ENCODE data around the gene PPP2R1A. TPM values are rescaled to one million over a fixed set of nuclear protein-coding genes. Genes with fewer than 3 reads are reported as not detected.

Gene PPP2R1A
- total RNA-seq, 1 donor from 2014 or later, result 332 TPM

DNA sequence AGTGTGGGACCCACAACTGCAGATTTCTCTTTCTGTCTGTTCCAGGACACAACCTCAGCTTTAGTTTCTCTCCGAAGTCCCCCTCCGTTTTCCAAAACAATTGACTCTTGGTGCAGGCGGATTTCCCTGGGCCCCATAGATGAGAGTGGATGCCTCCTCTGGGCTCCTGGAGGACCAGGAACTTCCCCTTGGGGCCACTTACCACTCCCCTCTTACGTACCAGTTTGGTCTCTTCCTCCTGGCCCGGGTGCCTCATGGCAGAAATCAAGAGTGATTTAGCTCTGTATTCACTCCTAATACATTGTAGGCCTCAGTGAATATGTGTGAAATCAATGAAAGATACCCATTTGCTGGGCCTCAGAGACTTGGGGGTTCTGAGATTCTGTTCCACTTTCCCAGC lies 34.4 kb downstream of the PPP2R1A start:
- peaks cover 63% of the 10 kb centered on the region for H3K36me3 Mint-ChIP-seq (ENCODE audit: low read depth, unreplicated experiment)
- no peaks in the 10 kb centered on the region for H3K4me1 Mint-ChIP-seq (ENCODE audit: low read depth, unreplicated experiment)
- Histone ChIP-seq H3K4me1 (ENCODE audit: insufficient read depth, low read length) (no peaks in the 10 kb centered on the region), H2AFZ (ENCODE audit: low read depth, low read length) (no peak overlapping the region), H4K20me1 (ENCODE audit: insufficient read depth, low read length) (peaks cover 26% of the 10 kb centered on the region), H3K79me2 (ENCODE audit: insufficient read depth, low read length) (peaks cover 3% of the 10 kb centered on the region), H3K4me3 (ENCODE audit: insufficient read depth, low read depth, low read length) (no peak overlapping the region), H3K27ac (ENCODE audit: low read depth, low read length) (no peak overlapping the region), H3K4me2 (ENCODE audit: low read length) (no peak overlapping the region), H3K9ac (ENCODE audit: low read length) (no peak overlapping the region), H3K36me3 (ENCODE audit: insufficient read depth, low read length) (peaks cover 84% of the 10 kb centered on the region), H3K27me3 (ENCODE audit: insufficient read depth, low read length) (no peaks in the 10 kb centered on the region), H3K9me3 (ENCODE audit: insufficient read depth, low read depth, low read length) (no peaks in the 10 kb centered on the region)
- DNase-seq (ENCODE audit: low read depth), result no peak
- no peak overlapping the region for H3K27ac Mint-ChIP-seq (ENCODE audit: unreplicated experiment)
- H3K27me3 Mint-ChIP-seq (ENCODE audit: low read depth, unreplicated experiment), result no peaks in the 10 kb centered on the region
- no peaks in the 10 kb centered on the region for H3K9me3 Mint-ChIP-seq (ENCODE audit: unreplicated experiment)
- FAIRE-seq, result no peak
- TF ChIP-seq, protein P1, sequence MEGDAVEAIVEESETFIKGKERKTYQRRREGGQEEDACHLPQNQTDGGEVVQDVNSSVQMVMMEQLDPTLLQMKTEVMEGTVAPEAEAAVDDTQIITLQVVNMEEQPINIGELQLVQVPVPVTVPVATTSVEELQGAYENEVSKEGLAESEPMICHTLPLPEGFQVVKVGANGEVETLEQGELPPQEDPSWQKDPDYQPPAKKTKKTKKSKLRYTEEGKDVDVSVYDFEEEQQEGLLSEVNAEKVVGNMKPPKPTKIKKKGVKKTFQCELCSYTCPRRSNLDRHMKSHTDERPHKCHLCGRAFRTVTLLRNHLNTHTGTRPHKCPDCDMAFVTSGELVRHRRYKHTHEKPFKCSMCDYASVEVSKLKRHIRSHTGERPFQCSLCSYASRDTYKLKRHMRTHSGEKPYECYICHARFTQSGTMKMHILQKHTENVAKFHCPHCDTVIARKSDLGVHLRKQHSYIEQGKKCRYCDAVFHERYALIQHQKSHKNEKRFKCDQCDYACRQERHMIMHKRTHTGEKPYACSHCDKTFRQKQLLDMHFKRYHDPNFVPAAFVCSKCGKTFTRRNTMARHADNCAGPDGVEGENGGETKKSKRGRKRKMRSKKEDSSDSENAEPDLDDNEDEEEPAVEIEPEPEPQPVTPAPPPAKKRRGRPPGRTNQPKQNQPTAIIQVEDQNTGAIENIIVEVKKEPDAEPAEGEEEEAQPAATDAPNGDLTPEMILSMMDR (IDR thresholded peaks at IDR 0.05; ENCODE audit: insufficient read depth, low read depth, low read length), result no peak
- H3K4me3 Mint-ChIP-seq (ENCODE audit: unreplicated experiment), result no peak overlapping the region

DNA sequence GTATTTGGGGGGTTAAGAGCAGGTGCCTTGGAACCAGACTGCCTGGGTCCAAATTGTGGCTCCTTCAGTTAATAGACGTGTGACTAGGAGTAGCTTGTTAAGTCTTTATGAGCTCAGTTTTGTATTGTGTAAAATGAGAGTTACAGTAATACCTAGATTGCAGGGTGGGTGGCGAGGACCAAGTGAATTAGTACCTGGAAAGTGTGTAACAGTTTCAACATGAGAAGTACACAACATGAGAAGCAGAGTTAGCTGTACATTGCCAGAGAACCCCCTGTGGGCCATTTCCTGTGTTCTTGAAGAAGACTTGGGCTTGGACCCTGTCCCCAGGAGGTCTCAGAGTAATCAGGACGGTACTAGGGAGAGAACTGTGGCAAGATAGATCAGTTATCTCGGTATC lies 36.8 kb downstream of the PPP2R1A start:
- Histone ChIP-seq H3K9ac (ENCODE audit: low read length) (no peak overlapping the region), H2AFZ (ENCODE audit: low read depth, low read length) (no peak overlapping the region), H3K9me3 (ENCODE audit: insufficient read depth, low read depth, low read length) (no peaks in the 10 kb centered on the region), H3K4me1 (ENCODE audit: insufficient read depth, low read length) (peaks cover 7% of the 10 kb centered on the region), H3K4me2 (ENCODE audit: low read length) (no peak overlapping the region), H3K36me3 (ENCODE audit: insufficient read depth, low read length) (peaks cover 60% of the 10 kb centered on the region), H4K20me1 (ENCODE audit: insufficient read depth, low read length) (peaks cover 14% of the 10 kb centered on the region), H3K27ac (ENCODE audit: low read depth, low read length) (no peak overlapping the region), H3K4me3 (ENCODE audit: insufficient read depth, low read depth, low read length) (no peak overlapping the region), H3K27me3 (ENCODE audit: insufficient read depth, low read length) (no peaks in the 10 kb centered on the region), H3K79me2 (ENCODE audit: insufficient read depth, low read length) (no peaks in the 10 kb centered on the region)
- TF ChIP-seq, protein P1 (IDR thresholded peaks at IDR 0.05; ENCODE audit: insufficient read depth, low read depth, low read length), result no peak
- TF ChIP-seq EZH2 (IDR thresholded peaks at IDR 0.05; ENCODE audit: insufficient read depth, low read length), result no peak
- peaks cover 10% of the 10 kb centered on the region for H3K4me1 Mint-ChIP-seq (ENCODE audit: low read depth, unreplicated experiment)
- H3K4me3 Mint-ChIP-seq (ENCODE audit: unreplicated experiment), result no peak overlapping the region
- DNase-seq (ENCODE audit: low read depth) (no peak), FAIRE-seq (no peak)
- H3K27me3 Mint-ChIP-seq (ENCODE audit: low read depth, unreplicated experiment), result no peaks in the 10 kb centered on the region
- no peak overlapping the region for H3K27ac Mint-ChIP-seq (ENCODE audit: unreplicated experiment)
- H3K36me3 Mint-ChIP-seq (ENCODE audit: low read depth, unreplicated experiment), result peaks cover 54% of the 10 kb centered on the region
- H3K9me3 Mint-ChIP-seq (ENCODE audit: unreplicated experiment), result no peaks in the 10 kb centered on the region

DNA sequence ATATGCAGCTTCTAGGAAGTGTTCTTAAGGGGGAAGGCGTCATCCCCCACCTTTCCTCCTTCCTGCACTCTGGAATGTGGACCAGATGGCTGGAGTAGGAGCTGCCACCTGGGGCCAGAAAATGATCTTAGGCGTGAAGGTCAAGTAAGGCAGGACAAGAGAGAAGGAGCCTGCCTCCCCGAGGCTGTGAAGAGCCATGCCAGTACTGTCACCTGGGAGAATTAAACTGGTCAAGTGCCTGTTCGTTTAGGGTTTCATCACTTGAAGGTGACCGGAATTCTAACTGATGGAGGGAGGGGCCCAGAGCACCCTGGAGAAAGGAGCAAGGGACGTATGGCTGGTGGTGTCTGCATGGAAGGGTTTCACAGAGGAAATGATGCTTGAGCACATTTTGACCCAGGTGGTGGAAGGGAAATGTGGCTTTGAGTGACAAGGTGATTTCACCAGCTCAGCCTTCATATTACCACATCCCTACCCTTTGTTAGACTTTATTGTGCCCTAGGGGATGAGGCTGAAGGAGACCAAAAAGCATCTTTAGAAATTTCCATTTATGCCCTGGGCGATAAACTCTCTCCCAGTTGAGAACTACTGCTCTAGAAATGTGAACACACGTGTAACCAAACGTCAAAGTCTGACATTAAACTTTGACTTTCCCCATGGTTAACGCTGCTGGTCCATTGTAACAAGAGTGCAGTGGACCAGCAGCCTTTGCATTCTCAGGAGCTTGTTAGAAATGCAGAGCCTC lies 37.5 kb downstream of the PPP2R1A start:
- Histone ChIP-seq H3K4me3 (ENCODE audit: insufficient read depth, low read depth, low read length) (no peak overlapping the region), H3K9ac (ENCODE audit: low read length) (no peak overlapping the region), H3K4me1 (ENCODE audit: insufficient read depth, low read length) (peaks cover 7% of the 10 kb centered on the region), H4K20me1 (ENCODE audit: insufficient read depth, low read length) (peaks cover 8% of the 10 kb centered on the region), H3K79me2 (ENCODE audit: insufficient read depth, low read length) (no peaks in the 10 kb centered on the region), H3K36me3 (ENCODE audit: insufficient read depth, low read length) (peaks cover 53% of the 10 kb centered on the region), H3K27me3 (ENCODE audit: insufficient read depth, low read length) (no peaks in the 10 kb centered on the region), H3K4me2 (ENCODE audit: low read length) (no peak overlapping the region), H3K27ac (ENCODE audit: low read depth, low read length) (no peak overlapping the region), H2AFZ (ENCODE audit: low read depth, low read length) (no peak overlapping the region), H3K9me3 (ENCODE audit: insufficient read depth, low read depth, low read length) (no peaks in the 10 kb centered on the region)
- Mint-ChIP-seq H3K4me1 (ENCODE audit: low read depth, unreplicated experiment) (peaks cover 10% of the 10 kb centered on the region), H3K27me3 (ENCODE audit: low read depth, unreplicated experiment) (no peaks in the 10 kb centered on the region), H3K4me3 (ENCODE audit: unreplicated experiment) (no peak overlapping the region), H3K36me3 (ENCODE audit: low read depth, unreplicated experiment) (peaks cover 49% of the 10 kb centered on the region), H3K27ac (ENCODE audit: unreplicated experiment) (no peak overlapping the region), H3K9me3 (ENCODE audit: unreplicated experiment) (no peaks in the 10 kb centered on the region)
- DNase-seq (ENCODE audit: low read depth), result no peak
- no peak for FAIRE-seq
- no peak for TF ChIP-seq EZH2 (IDR thresholded peaks at IDR 0.05; ENCODE audit: insufficient read depth, low read length)
- TF ChIP-seq, protein P1 (IDR thresholded peaks at IDR 0.05; ENCODE audit: insufficient read depth, low read depth, low read length), result no peak

Measured in astrocyte (in vitro differentiated cells and primary cell).